ENCODE results near the gene CELSR1.

CELSR1 gene

GRCh38 chr22:46373921-46374662 lies 163.3 kb downstream of the CELSR1 start:
- no peaks in the 10 kb centered on the region for H3K27me3 ChIP-seq (ENCODE audit: insufficient read depth, low read length)
- no peak overlapping the region for H3K9ac ChIP-seq (ENCODE audit: low read depth, low read length)
- peaks cover 7% of the 10 kb centered on the region; the same call in 1 of the 2 replicates for H3K9me3 ChIP-seq (ENCODE audit: insufficient read depth, low read depth, low read length)
- H3K4me1 ChIP-seq (ENCODE audit: insufficient read depth, low read length), result peaks cover 19% of the 10 kb centered on the region
- H3K27ac ChIP-seq (ENCODE audit: low read length), result no peak overlapping the region
- peaks cover 8% of the 10 kb centered on the region; the same call in 1 of the 2 replicates for H3K36me3 ChIP-seq (ENCODE audit: insufficient read depth, low read depth, low read length)
- H3K4me3 ChIP-seq (ENCODE audit: low read length), result no peak overlapping the region

GRCh38 chr22:46373159-46373558 lies 164.3 kb downstream of the CELSR1 start:
- Histone ChIP-seq H3K27ac (ENCODE audit: low read length) (no peak overlapping the region), H3K4me1 (ENCODE audit: insufficient read depth, low read length) (peaks cover 11% of the 10 kb centered on the region), H3K4me3 (ENCODE audit: low read length) (no peak overlapping the region), H3K9me3 (ENCODE audit: insufficient read depth, low read depth, low read length) (peaks cover 7% of the 10 kb centered on the region; the same call in 1 of the 2 replicates), H3K36me3 (ENCODE audit: insufficient read depth, low read depth, low read length) (peaks cover 8% of the 10 kb centered on the region; the same call in 1 of the 2 replicates), H3K27me3 (ENCODE audit: insufficient read depth, low read length) (no peaks in the 10 kb centered on the region), H3K9ac (ENCODE audit: low read depth, low read length) (no peak overlapping the region)

GRCh38 chr22:46372686-46373085 lies 164.7 kb downstream of the CELSR1 start:
- Histone ChIP-seq H3K27me3 (ENCODE audit: insufficient read depth, low read length) (no peaks in the 10 kb centered on the region), H3K4me1 (ENCODE audit: insufficient read depth, low read length) (peaks cover 7% of the 10 kb centered on the region), H3K9ac (ENCODE audit: low read depth, low read length) (no peak overlapping the region), H3K9me3 (ENCODE audit: insufficient read depth, low read depth, low read length) (peaks cover 7% of the 10 kb centered on the region; the same call in 1 of the 2 replicates), H3K36me3 (ENCODE audit: insufficient read depth, low read depth, low read length) (peaks cover 8% of the 10 kb centered on the region; the same call in 1 of the 2 replicates), H3K27ac (ENCODE audit: low read length) (no peak overlapping the region), H3K4me3 (ENCODE audit: low read length) (no peak overlapping the region)

GRCh38 chr22:46371623-46372226 lies 165.7 kb downstream of the CELSR1 start:
- Histone ChIP-seq H3K9ac (ENCODE audit: low read depth, low read length) (no peak overlapping the region), H3K36me3 (ENCODE audit: insufficient read depth, low read depth, low read length) (peaks cover 8% of the 10 kb centered on the region; the same call in 1 of the 2 replicates), H3K27me3 (ENCODE audit: insufficient read depth, low read length) (no peaks in the 10 kb centered on the region), H3K27ac (ENCODE audit: low read length) (no peak overlapping the region), H3K4me3 (ENCODE audit: low read length) (no peak overlapping the region), H3K9me3 (ENCODE audit: insufficient read depth, low read depth, low read length) (peaks cover 7% of the 10 kb centered on the region; the same call in 1 of the 2 replicates), H3K4me1 (ENCODE audit: insufficient read depth, low read length) (no peaks in the 10 kb centered on the region)

GRCh38 chr22:46370584-46371291 lies 166.7 kb downstream of the CELSR1 start:
- 0 out of 2 replicates have a peak, but pooled peaks cover under 1% of the 10 kb centered on the region for H3K36me3 ChIP-seq (ENCODE audit: insufficient read depth, low read depth, low read length)
- no peak overlapping the region for H3K27ac ChIP-seq (ENCODE audit: low read length)
- H3K4me1 ChIP-seq (ENCODE audit: insufficient read depth, low read length), result no peaks in the 10 kb centered on the region
- no peak overlapping the region for H3K4me3 ChIP-seq (ENCODE audit: low read length)
- H3K9me3 ChIP-seq (ENCODE audit: insufficient read depth, low read depth, low read length), result 0 out of 2 replicates have a peak, but pooled peaks cover 3% of the 10 kb centered on the region
- H3K9ac ChIP-seq (ENCODE audit: low read depth, low read length), result no peak overlapping the region
- no peaks in the 10 kb centered on the region for H3K27me3 ChIP-seq (ENCODE audit: insufficient read depth, low read length)

GRCh38 chr22:46369716-46370583 lies 167.5 kb downstream of the CELSR1 start:
- Histone ChIP-seq H3K9me3 (ENCODE audit: insufficient read depth, low read depth, low read length) (no peaks in the 10 kb centered on the region), H3K27me3 (ENCODE audit: insufficient read depth, low read length) (no peaks in the 10 kb centered on the region), H3K4me3 (ENCODE audit: low read length) (no peak overlapping the region), H3K36me3 (ENCODE audit: insufficient read depth, low read depth, low read length) (no peaks in the 10 kb centered on the region), H3K4me1 (ENCODE audit: insufficient read depth, low read length) (no peaks in the 10 kb centered on the region), H3K27ac (ENCODE audit: low read length) (no peak overlapping the region), H3K9ac (ENCODE audit: low read depth, low read length) (no peak overlapping the region)

- H3K9me3 ChIP-seq (ENCODE audit: insufficient read depth, low read depth, low read length), result no peaks in the 10 kb centered on the region
- no peaks in the 10 kb centered on the region for H3K36me3 ChIP-seq (ENCODE audit: insufficient read depth, low read depth, low read length)
- no peak overlapping the region for H3K27ac ChIP-seq (ENCODE audit: low read length)
- H3K27me3 ChIP-seq (ENCODE audit: insufficient read depth, low read length), result no peaks in the 10 kb centered on the region
- H3K9ac ChIP-seq (ENCODE audit: low read depth, low read length), result no peak overlapping the region
- no peak overlapping the region for H3K4me3 ChIP-seq (ENCODE audit: low read length)
- no peaks in the 10 kb centered on the region for H3K4me1 ChIP-seq (ENCODE audit: insufficient read depth, low read length)
Observed at GRCh38 chr22:46368871-46369715, 168.3 kb downstream of the CELSR1 start.

- Histone ChIP-seq H3K27ac (ENCODE audit: low read length) (no peak overlapping the region), H3K4me1 (ENCODE audit: insufficient read depth, low read length) (no peaks in the 10 kb centered on the region), H3K27me3 (ENCODE audit: insufficient read depth, low read length) (no peaks in the 10 kb centered on the region), H3K9me3 (ENCODE audit: insufficient read depth, low read depth, low read length) (no peaks in the 10 kb centered on the region), H3K9ac (ENCODE audit: low read depth, low read length) (no peak overlapping the region), H3K36me3 (ENCODE audit: insufficient read depth, low read depth, low read length) (no peaks in the 10 kb centered on the region), H3K4me3 (ENCODE audit: low read length) (no peak overlapping the region)
Observed at GRCh38 chr22:46368422-46368821, 169.0 kb downstream of the CELSR1 start.

- H3K4me3 ChIP-seq (ENCODE audit: low read length), result no peak overlapping the region
- H3K27ac ChIP-seq (ENCODE audit: low read length), result no peak overlapping the region
Observed at GRCh38 chr22:46367707-46368191, 169.7 kb downstream of the CELSR1 start.

GRCh38 chr22:46366801-46367706 lies 170.4 kb downstream of the CELSR1 start:
- Histone ChIP-seq H3K4me1 (ENCODE audit: insufficient read depth, low read length) (no peaks in the 10 kb centered on the region), H3K27me3 (ENCODE audit: insufficient read depth, low read length) (no peaks in the 10 kb centered on the region), H3K9me3 (ENCODE audit: insufficient read depth, low read depth, low read length) (no peaks in the 10 kb centered on the region), H3K27ac (ENCODE audit: low read length) (no peak overlapping the region), H3K9ac (ENCODE audit: low read depth, low read length) (no peak overlapping the region), H3K4me3 (ENCODE audit: low read length) (no peak overlapping the region), H3K36me3 (ENCODE audit: insufficient read depth, low read depth, low read length) (no peaks in the 10 kb centered on the region)

More at GRCh38 chr22:46367707-46368191, 169.7 kb downstream of the CELSR1 start:
- no peak overlapping the region for H3K9ac ChIP-seq (ENCODE audit: low read depth, low read length)
- H3K36me3 ChIP-seq (ENCODE audit: insufficient read depth, low read depth, low read length), result no peaks in the 10 kb centered on the region
- H3K9me3 ChIP-seq (ENCODE audit: insufficient read depth, low read depth, low read length), result no peaks in the 10 kb centered on the region
- no peaks in the 10 kb centered on the region for H3K27me3 ChIP-seq (ENCODE audit: insufficient read depth, low read length)
- no peaks in the 10 kb centered on the region for H3K4me1 ChIP-seq (ENCODE audit: insufficient read depth, low read length)
